ENCODE measurements around the gene GLIS1.

Gene GLIS1

DNA sequence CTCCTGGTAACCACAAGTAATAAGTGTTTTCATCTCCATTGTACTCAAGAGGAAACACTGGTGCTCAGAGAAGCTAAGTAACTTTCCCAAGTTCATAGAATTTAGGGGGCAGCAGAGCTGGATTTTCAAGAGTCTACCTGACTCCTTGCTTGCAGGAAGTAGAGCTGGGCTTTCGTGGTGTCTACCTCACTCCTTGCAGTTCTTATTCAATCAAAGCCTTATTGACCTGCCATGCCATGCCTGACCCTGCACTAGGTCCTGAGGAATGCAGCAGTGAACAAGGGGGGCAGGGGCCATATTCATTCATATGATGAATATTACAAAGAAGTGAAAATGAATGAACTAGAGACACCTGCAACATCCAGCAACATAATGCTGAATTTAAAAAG, 93.3 kb downstream of the GLIS1 start:
- no peak for DNase-seq
- Histone ChIP-seq H3K27me3 (ENCODE audit: insufficient read depth, low read length, poor library complexity) (peaks cover 6% of the 10 kb centered on the region), H3K27ac (ENCODE audit: low read length) (no peak overlapping the region), H3K36me3 (ENCODE audit: insufficient read depth, low read length) (no peaks in the 10 kb centered on the region), H4K20me1 (ENCODE audit: insufficient read depth, low read length) (no peaks in the 10 kb centered on the region), H3K9me3 (ENCODE audit: insufficient read depth, low read length, severe bottlenecking) (no peaks in the 10 kb centered on the region), H3K4me1 (ENCODE audit: insufficient read depth, low read length) (no peaks in the 10 kb centered on the region), H3K4me2 (ENCODE audit: insufficient read depth, low read length) (no peak overlapping the region), H3K9ac (ENCODE audit: low read depth, low read length) (no peak overlapping the region), H3K4me3 (ENCODE audit: low read depth in 1 of 2, low read length in 2 of 2) (no peak overlapping the region), H2AFZ (ENCODE audit: low read depth, low read length) (no peak overlapping the region), H3K79me2 (ENCODE audit: insufficient read depth, low read length) (no peaks in the 10 kb centered on the region)
- TF ChIP-seq CTCF (IDR thresholded peaks at IDR 0.05; ENCODE audit: borderline replicate concordance, extremely low read depth, low read length, poor library complexity, severe bottlenecking) (no peak), EZH2 (IDR thresholded peaks at IDR 0.05; ENCODE audit: borderline replicate concordance, low read depth, low read length, severe bottlenecking) (no peak)
- no peak for ATAC-seq (ENCODE audit: insufficient read depth, low read depth)

DNA sequence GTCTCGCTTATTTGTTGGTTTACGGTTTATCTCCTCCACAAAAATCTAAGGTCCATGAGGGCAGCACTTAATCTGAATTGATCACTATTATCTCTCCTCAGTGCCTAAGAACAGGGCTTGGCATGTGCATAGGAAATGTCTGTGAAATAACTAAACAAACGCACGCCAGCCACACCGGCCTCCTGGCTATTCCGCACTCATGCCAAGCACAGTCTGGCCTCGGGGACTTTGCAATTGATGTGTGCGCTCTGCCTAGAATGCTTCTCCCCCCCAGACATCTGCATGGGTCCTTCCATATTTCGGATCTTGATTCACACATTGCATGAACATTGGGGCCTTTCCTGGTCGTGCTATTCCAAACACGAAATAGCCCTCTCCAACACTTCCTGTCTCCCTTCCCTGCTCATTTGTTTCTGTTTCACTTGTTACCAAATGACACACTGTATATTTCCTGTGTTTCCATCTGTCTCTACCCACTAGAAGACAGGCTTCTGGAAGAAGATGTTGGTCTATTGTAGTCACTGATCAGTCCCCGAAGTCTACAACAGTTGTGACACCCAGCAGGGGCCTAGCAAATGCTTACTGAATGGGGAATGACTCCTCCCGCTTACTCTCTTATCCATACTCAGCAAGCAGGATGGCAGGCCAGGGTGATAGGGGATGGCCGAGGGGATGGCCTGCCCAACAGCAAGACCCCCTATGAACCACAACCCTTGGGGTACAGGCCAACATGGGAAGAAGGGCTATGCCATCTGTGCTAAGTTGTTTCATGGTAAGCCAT, 93.9 kb downstream of the GLIS1 start:
- no peaks in the 10 kb centered on the region for H3K79me2 ChIP-seq (ENCODE audit: insufficient read depth, low read length)

DNA sequence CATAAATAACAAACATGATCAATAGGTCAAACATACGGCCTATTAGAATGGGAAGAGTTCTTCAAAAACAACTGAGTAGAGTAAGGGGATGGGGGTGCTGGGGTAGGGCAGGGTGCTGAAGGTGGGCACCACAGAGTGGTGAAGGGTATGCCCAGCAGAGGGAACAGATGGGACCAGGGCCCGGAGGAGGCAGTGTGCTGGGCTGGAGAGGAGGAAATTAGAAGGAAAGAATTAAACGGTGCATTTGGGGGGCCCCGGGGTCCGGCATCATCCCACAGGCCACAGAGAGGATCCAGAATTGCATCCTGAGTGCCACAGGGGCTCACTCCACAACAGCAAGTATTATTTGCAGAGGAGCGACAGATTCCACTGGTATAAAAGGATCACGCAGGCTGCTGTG, 94.5 kb downstream of the GLIS1 start:
- Histone ChIP-seq H3K9ac (ENCODE audit: low read depth, low read length) (no peak overlapping the region), H3K27ac (ENCODE audit: low read length) (no peak overlapping the region), H3K9me3 (ENCODE audit: insufficient read depth, low read length, severe bottlenecking) (no peaks in the 10 kb centered on the region), H4K20me1 (ENCODE audit: insufficient read depth, low read length) (no peaks in the 10 kb centered on the region), H3K4me1 (ENCODE audit: insufficient read depth, low read length) (no peaks in the 10 kb centered on the region), H3K36me3 (ENCODE audit: insufficient read depth, low read length) (no peaks in the 10 kb centered on the region), H3K4me3 (ENCODE audit: low read depth in 1 of 2, low read length in 2 of 2) (no peak overlapping the region), H3K4me2 (ENCODE audit: insufficient read depth, low read length) (no peak overlapping the region), H3K27me3 (ENCODE audit: insufficient read depth, low read length, poor library complexity) (peaks cover 6% of the 10 kb centered on the region), H3K79me2 (ENCODE audit: insufficient read depth, low read length) (no peaks in the 10 kb centered on the region), H2AFZ (ENCODE audit: low read depth, low read length) (no peak overlapping the region)
- DNase-seq (no peak), ATAC-seq (ENCODE audit: insufficient read depth, low read depth) (no peak)
- TF ChIP-seq EZH2 (IDR thresholded peaks at IDR 0.05; ENCODE audit: borderline replicate concordance, low read depth, low read length, severe bottlenecking) (no peak), CTCF (IDR thresholded peaks at IDR 0.05; ENCODE audit: borderline replicate concordance, extremely low read depth, low read length, poor library complexity, severe bottlenecking) (no peak)

More for the DNA sequence above, 93.9 kb downstream of the GLIS1 start:
- Histone ChIP-seq H3K4me1 (ENCODE audit: insufficient read depth, low read length) (no peaks in the 10 kb centered on the region), H2AFZ (ENCODE audit: low read depth, low read length) (no peak overlapping the region), H3K9ac (ENCODE audit: low read depth, low read length) (no peak overlapping the region), H3K4me2 (ENCODE audit: insufficient read depth, low read length) (no peak overlapping the region), H3K27me3 (ENCODE audit: insufficient read depth, low read length, poor library complexity) (peaks cover 6% of the 10 kb centered on the region), H3K36me3 (ENCODE audit: insufficient read depth, low read length) (no peaks in the 10 kb centered on the region), H3K27ac (ENCODE audit: low read length) (no peak overlapping the region), H4K20me1 (ENCODE audit: insufficient read depth, low read length) (no peaks in the 10 kb centered on the region), H3K4me3 (ENCODE audit: low read depth in 1 of 2, low read length in 2 of 2) (no peak overlapping the region), H3K9me3 (ENCODE audit: insufficient read depth, low read length, severe bottlenecking) (no peaks in the 10 kb centered on the region)
- no peak for ATAC-seq (ENCODE audit: insufficient read depth, low read depth)
- TF ChIP-seq EZH2 (IDR thresholded peaks at IDR 0.05; ENCODE audit: borderline replicate concordance, low read depth, low read length, severe bottlenecking) (no peak), CTCF (IDR thresholded peaks at IDR 0.05; ENCODE audit: borderline replicate concordance, extremely low read depth, low read length, poor library complexity, severe bottlenecking) (no peak)
- DNase-seq = no peak

Measured in DND-41 (cell line).